H1 (cell line): ENCODE data around the gene GAMT. TPM values are rescaled to one million over a fixed set of nuclear protein-coding genes. Genes with fewer than 3 reads are reported as not detected.

Experiments
- polyA plus RNA-seq, 7 experiments: library from polyadenylated mRNA; depleted of rRNA in 3 of 7; stranded (reverse) in 5 of 7; unstranded in 2 of 7; fragments of >200 nt in 5 of 7; fragments of 200-250 nt in 2 of 7; gene quantifications; 1 replicate in 5 of 7; 2 replicates in 1 of 7; 4 replicates in 1 of 7; pipeline versions ENCODE4 v1.2.1 to v1.2.3, GENCODE V29; 2011 to 2013; ENCODE audit warnings: missing spikeins in 2 of 7, mixed read lengths in 2 of 7
- total RNA-seq: library from RNA; stranded (reverse); fragmentation: NEBNext Ultra II Directional; extraction: Animal tissue kit (Norgen Biotek cat#: 25700); gene quantifications from 2 replicates; pipeline ENCODE4 v1.2.1, GENCODE V29; 2021
- TF ChIP-seq, protein P1 (sequence below): fragments of 300-600 bp; sonication (generic); IDR thresholded peaks from 2 replicates; pipeline ENCODE4 v1.7.1; 2012; ENCODE audit warnings: low read length, moderate library complexity, mild to moderate bottlenecking, inconsistent platforms; ENCODE audit not compliant: insufficient replicate concordance

Gene GAMT
- total and polyA plus RNA-seq, 2 of the 8 experiments (the other 6 are each of a cell fraction or from before 2014, with no cell fraction given), result 17.2 to 35.6 TPM

- TF ChIP-seq, protein P1, sequence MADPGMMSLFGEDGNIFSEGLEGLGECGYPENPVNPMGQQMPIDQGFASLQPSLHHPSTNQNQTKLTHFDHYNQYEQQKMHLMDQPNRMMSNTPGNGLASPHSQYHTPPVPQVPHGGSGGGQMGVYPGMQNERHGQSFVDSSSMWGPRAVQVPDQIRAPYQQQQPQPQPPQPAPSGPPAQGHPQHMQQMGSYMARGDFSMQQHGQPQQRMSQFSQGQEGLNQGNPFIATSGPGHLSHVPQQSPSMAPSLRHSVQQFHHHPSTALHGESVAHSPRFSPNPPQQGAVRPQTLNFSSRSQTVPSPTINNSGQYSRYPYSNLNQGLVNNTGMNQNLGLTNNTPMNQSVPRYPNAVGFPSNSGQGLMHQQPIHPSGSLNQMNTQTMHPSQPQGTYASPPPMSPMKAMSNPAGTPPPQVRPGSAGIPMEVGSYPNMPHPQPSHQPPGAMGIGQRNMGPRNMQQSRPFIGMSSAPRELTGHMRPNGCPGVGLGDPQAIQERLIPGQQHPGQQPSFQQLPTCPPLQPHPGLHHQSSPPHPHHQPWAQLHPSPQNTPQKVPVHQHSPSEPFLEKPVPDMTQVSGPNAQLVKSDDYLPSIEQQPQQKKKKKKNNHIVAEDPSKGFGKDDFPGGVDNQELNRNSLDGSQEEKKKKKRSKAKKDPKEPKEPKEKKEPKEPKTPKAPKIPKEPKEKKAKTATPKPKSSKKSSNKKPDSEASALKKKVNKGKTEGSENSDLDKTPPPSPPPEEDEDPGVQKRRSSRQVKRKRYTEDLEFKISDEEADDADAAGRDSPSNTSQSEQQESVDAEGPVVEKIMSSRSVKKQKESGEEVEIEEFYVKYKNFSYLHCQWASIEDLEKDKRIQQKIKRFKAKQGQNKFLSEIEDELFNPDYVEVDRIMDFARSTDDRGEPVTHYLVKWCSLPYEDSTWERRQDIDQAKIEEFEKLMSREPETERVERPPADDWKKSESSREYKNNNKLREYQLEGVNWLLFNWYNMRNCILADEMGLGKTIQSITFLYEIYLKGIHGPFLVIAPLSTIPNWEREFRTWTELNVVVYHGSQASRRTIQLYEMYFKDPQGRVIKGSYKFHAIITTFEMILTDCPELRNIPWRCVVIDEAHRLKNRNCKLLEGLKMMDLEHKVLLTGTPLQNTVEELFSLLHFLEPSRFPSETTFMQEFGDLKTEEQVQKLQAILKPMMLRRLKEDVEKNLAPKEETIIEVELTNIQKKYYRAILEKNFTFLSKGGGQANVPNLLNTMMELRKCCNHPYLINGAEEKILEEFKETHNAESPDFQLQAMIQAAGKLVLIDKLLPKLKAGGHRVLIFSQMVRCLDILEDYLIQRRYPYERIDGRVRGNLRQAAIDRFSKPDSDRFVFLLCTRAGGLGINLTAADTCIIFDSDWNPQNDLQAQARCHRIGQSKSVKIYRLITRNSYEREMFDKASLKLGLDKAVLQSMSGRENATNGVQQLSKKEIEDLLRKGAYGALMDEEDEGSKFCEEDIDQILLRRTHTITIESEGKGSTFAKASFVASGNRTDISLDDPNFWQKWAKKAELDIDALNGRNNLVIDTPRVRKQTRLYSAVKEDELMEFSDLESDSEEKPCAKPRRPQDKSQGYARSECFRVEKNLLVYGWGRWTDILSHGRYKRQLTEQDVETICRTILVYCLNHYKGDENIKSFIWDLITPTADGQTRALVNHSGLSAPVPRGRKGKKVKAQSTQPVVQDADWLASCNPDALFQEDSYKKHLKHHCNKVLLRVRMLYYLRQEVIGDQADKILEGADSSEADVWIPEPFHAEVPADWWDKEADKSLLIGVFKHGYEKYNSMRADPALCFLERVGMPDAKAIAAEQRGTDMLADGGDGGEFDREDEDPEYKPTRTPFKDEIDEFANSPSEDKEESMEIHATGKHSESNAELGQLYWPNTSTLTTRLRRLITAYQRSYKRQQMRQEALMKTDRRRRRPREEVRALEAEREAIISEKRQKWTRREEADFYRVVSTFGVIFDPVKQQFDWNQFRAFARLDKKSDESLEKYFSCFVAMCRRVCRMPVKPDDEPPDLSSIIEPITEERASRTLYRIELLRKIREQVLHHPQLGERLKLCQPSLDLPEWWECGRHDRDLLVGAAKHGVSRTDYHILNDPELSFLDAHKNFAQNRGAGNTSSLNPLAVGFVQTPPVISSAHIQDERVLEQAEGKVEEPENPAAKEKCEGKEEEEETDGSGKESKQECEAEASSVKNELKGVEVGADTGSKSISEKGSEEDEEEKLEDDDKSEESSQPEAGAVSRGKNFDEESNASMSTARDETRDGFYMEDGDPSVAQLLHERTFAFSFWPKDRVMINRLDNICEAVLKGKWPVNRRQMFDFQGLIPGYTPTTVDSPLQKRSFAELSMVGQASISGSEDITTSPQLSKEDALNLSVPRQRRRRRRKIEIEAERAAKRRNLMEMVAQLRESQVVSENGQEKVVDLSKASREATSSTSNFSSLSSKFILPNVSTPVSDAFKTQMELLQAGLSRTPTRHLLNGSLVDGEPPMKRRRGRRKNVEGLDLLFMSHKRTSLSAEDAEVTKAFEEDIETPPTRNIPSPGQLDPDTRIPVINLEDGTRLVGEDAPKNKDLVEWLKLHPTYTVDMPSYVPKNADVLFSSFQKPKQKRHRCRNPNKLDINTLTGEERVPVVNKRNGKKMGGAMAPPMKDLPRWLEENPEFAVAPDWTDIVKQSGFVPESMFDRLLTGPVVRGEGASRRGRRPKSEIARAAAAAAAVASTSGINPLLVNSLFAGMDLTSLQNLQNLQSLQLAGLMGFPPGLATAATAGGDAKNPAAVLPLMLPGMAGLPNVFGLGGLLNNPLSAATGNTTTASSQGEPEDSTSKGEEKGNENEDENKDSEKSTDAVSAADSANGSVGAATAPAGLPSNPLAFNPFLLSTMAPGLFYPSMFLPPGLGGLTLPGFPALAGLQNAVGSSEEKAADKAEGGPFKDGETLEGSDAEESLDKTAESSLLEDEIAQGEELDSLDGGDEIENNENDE, result no peak
Measured at GRCh38 chr19:1396019-1396767, 5.1 kb downstream of the GAMT start (continued).
